Activated CD4-positive, alpha-beta T cell treated with anti-CD3 and anti-CD28 coated beads for 4 hours (primary cell): ENCODE measurements around the gene TMEM132A.

Source experiments
- DNase-seq, 2 donors: peaks; one replicate each; pipeline ENCODE4 v3.0.0-alpha.2; 2020

TMEM132A gene

GRCh38 chr11:60924110-60924905, at the start of gene TMEM132A:
Gene TMEM132A (plus strand): TSS chr11:60924460. CDS start chr11:60924634, 174 bp downstream.
- DNase-seq = peak in 1 of 2 donors; percentile 14

- no peak for DNase-seq
Observed at GRCh38 chr11:60875366-60876167, 48.7 kb upstream of the TMEM132A start.

DNA sequence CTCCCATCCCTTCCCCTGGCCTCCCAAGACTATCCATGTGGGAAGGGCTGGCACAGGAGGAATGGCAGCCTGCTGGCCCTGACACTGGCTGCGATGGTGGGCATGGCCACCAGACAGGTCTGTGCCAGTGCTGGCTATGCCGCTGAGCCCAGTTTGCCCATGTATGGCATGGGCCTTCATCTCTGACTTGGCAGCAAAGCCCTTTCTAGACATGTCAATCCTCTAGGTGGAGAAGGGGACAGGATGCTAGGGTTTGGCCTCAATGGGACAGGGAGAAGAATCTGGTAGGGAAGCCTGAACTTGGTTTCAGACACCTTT, 48.1 kb upstream of the TMEM132A start:
- DNase-seq = no peak

DNA sequence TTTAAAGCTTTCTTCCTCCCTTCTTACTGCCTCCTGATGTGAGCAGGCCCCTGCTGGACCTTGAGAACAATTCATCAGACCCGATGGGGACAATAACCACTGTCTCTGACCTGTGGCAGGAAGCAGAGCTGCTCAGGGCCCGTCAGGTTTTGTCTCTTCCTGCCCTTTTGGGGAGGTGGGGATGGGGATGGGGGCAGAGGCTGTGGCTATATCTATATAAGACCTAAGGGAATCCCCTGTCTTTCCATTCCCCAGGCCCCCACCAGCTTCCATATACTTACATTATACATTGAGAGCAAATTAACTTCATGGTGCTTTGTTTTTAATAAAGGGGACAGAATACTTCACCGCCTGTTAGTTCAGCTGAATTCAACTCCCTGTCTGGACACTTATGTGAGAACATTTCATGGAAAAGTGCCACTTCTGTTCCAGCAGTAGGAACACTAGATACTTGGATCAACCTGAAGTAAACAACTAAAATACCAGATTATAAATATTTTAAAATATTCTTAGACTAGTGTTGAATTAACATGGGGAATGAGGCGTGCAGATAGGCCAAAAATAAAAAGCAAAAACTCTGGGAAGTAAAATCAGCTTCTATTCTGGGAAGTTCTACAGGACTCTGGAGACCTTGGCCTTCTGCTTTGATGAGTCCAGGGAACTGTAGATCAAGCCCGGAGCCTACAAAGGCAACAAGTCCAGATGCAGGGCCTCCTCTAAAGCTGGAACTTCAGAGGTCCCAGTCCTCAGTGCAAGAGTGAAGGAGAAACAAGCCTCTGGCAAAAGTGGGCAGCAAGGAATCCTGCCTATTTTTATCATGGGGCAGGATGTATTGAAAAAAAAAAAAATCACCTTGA, 45.8 kb upstream of the TMEM132A start:
- DNase-seq = no peak

DNA sequence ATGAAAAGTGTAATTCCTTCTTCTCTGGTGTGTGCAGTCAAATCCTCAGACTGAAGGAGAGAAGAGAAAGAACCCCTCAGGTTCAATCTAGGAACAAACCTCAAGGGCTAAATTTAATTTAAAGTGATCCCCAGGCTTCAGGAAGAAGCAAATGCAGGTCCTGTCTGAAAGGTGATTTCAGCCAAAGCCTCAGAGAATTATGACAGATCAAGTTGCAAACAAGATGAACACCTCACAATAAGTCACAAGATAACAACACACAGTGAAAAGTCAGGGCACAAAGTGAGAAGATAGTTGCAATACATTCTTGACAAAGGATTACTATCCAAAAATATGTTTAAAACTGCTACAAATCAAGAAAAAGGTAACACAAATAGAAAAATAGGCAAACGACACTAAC, 45.2 kb upstream of the TMEM132A start:
- no peak for DNase-seq

GRCh38 chr11:60879971-60880588, 44.2 kb upstream of the TMEM132A start:
- DNase-seq = no peak

DNA sequence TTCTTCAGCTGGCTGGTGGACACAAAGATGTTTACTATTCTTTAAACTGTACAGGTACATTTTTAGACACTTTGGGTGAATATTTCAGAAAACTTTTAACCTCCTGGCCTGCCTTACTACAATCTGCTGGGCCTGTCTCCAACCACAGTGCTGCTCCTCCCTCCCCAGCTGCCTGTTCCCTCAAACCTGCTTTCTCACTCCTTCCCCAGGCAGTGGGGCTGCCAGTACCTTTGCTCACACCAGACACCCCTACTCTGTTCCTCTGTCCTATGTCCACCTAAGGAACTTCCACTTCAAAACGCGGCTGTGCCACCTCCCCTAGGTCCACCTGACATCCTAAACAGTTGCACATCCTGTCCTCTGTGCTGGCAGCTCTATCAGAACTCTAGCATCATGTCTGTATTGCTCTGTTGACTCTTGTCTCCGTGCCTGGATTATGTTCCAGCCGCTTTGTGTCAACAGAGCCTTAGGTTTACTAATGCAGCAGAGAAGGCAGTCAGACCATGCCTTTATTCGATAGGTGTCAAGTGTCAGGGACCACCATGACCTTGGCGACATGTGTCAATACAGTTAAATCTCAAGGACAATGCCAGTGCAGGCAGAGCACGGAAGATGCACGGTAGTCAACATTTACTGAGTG, 43.5 kb upstream of the TMEM132A start:
- DNase-seq = no peak

GRCh38 chr11:60887556-60887955, 36.7 kb upstream of the TMEM132A start:
- DNase-seq = peak; percentile 11 to 16

DNA sequence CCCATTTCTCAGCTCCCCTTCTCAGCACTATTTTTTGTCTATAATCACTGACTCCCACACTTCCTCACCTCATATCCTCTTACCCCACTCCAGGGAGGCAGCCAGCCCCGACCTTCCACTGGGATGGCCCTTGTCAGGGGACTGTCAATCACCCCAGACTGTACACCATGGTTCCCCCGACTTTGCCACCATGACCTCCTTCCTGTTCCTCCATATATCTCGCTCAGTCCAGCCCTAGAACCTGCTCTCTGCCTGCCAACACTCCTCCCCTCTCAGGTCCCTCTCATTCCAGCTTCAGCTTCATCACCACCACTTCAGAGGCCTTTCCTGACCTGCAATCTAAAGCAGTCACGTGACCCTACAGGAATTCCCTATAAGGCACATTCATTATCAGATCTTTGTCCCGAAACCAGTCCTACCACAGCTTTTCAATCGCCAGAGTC, 34.4 kb upstream of the TMEM132A start:
- DNase-seq = no peak

DNA sequence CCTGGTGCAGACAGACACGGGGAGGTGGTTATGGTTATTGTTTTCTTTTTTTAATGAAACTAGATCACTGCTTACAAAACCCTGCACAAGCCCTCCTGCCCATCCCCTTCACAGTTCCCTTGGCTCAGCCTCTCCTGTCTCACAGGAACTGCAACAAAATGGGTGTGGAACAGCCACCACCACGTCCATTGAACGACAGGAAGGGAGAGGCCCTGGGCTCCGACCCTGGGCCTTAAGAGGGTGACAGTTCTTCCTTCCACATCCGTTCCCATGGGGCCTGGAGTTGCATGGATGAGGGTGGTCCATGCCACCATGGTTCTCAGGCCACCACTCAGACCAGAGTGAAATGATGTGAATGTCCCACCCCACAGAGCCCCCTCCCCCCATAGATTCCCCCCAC, 33.6 kb upstream of the TMEM132A start:
- DNase-seq = no peak

DNA sequence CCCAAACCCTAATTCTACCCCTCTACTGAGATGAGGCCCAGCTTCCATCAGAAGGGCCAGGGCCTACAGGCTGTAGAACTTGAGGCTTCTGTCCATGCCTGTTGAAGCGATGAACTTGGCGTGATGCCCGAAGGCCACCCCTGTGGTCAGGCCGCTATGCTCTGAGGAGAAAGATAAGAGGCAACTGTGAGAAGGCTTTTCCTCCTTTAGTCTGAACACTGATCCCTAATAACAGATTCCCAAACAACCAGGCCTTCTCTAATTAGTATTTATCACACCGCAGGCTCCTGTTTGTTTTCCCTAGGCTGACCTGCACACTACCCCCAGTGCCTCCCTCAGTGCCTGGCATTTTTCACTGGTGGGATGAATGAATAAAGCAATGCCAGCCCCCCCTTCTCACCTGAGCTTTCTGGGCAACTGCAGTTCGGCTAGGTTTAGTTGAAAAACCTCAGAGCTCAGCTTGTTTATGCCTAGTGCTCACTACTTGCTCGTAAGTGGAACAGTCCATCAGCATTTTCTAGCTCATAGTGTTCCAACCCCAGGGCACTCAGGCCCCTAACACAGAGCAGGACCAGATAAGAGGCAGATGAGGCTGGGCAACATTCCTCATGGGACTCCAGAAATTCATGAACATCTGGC, 33.0 kb upstream of the TMEM132A start:
- DNase-seq = no peak

DNA sequence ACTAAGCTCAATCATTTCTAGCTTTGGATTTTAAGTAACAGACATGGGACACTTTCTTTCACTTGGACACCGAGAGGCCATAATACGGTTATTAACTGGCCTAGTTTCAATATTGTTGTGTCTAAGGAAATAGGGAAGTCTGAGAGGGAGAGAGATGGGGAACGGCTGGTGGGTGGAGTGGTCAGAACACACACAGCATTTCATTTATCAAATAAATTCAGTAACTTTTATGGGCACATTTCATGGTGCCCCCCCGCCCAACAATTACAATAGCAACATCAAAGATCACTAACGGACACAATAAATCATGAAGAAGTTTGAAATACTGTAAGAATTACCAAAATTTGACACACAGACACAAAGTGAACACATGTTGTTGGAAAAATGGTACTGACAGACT, 28.6 kb upstream of the TMEM132A start:
- no peak for DNase-seq

GRCh38 chr11:60897496-60897895, 26.8 kb upstream of the TMEM132A start:
- DNase-seq = no peak

- DNase-seq = peak in 1 of 2 donors; percentile 32
Observed at GRCh38 chr11:60899046-60899936, 25.0 kb upstream of the TMEM132A start.

DNA sequence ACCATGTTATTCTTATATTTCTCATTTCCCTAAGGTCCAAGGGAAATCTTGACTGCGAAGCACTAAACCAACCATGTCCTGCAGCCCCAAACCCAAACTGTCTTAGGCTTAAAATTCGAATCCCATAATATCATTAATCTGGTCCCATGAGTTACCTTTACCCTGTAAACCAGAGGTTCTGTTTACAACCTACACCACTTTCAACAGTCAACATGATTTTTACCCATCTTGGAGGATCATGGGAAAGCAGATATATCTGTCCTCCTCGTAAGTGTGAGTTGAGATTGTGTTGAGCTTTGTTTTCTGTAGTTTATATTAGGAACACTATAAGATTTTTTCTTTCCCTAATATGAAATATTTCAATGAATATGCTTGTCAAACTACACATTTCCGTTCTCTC, 24.3 kb upstream of the TMEM132A start:
- DNase-seq = no peak

GRCh38 chr11:60900673-60901404, 23.4 kb upstream of the TMEM132A start:
- no peak for DNase-seq

GRCh38 chr11:60902625-60903024, 21.6 kb upstream of the TMEM132A start:
- no peak for DNase-seq

- no peak for DNase-seq
Observed at GRCh38 chr11:60905047-60905446, 19.2 kb upstream of the TMEM132A start.

DNA sequence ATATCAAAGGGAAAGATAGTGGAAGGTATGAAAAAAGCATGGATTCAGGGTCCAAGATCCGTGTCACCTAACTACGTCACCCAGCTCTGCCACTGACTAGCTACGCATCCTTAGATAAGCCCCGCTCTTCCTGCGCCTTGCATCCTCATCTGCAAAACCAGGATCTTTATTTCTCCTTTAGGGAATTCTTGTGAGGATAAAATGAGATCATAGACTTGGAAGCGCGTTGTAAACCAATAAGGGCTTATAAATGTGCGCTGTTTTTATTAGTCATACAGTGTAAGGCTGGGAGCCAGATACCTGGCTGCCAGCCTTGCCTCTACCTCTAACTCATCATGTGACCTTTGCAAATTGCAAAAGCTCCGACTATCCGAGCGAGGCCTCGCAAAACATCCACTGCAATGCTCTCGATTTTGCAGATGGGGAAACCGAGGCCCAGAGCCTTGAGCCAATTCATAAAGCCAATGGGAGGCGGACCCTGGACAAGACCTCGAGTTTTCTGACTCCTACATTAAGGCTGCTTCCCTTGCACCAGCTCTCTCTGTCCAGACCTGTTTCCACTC, 18.6 kb upstream of the TMEM132A start:
- peak; percentile 18 to 44 for DNase-seq
